Activated naive CD8-positive, alpha-beta T cell treated with anti-CD3 and anti-CD28 coated beads, Interleukin-2, amount 50 U/mL, for 16 hours (primary cell): ENCODE measurements around the gene KCNH6.

Experiments used
- DNase-seq: peaks from one replicate; pipeline ENCODE4 v3.0.0-alpha.2; 2020; ENCODE audit warnings: low read depth, low spot score

KCNH6 gene

GRCh38 chr17:63512896-63513644 is 10.1 kb upstream of the KCNH6 start:
- DNase-seq: no peak

- DNase-seq: no peak
These were observed 8.7 kb upstream of the KCNH6 start for GRCh38 chr17:63514477-63514876.

GRCh38 chr17:63514974-63515373 is 8.2 kb upstream of the KCNH6 start:
- DNase-seq: no peak

- DNase-seq: no peak
These were observed 7.7 kb upstream of the KCNH6 start for GRCh38 chr17:63515426-63515825.

- no peak for DNase-seq
These were observed 6.0 kb upstream of the KCNH6 start for GRCh38 chr17:63516910-63517824.

- DNase-seq: no peak
These were observed 5.2 kb upstream of the KCNH6 start for GRCh38 chr17:63517825-63518534.

- no peak for DNase-seq
These were observed 3.9 kb upstream of the KCNH6 start for GRCh38 chr17:63519116-63519881.

- no peak for DNase-seq
These were observed 2.9 kb upstream of the KCNH6 start for GRCh38 chr17:63519972-63520882.

- no peak for DNase-seq
These were observed 893 bp downstream of the KCNH6 start for GRCh38 chr17:63524051-63524450.

- no peak for DNase-seq
These were observed 2.2 kb downstream of the KCNH6 start for GRCh38 chr17:63525190-63525946.

GRCh38 chr17:63526861-63527260 is 3.7 kb downstream of the KCNH6 start:
- DNase-seq: no peak

GRCh38 chr17:63528183-63528582 is 5.0 kb downstream of the KCNH6 start:
- no peak for DNase-seq

GRCh38 chr17:63529711-63530556 is 6.8 kb downstream of the KCNH6 start:
- DNase-seq: no peak

- DNase-seq: no peak
These were observed 7.4 kb downstream of the KCNH6 start for GRCh38 chr17:63530557-63531021.

- DNase-seq: no peak
These were observed 8.1 kb downstream of the KCNH6 start for GRCh38 chr17:63531022-63531965.

- no peak for DNase-seq
These were observed 10.4 kb downstream of the KCNH6 start for GRCh38 chr17:63533433-63534077.

GRCh38 chr17:63534078-63534570 is 11.0 kb downstream of the KCNH6 start:
- no peak for DNase-seq
